GM12872 (cell line): ENCODE results near the gene DBN1.

Experiments used
- CTCF ChIP-seq: IDR thresholded peaks from 3 replicates; pipeline ENCODE4 v1.5.1; 2011; ENCODE audit warnings: low read depth, mild to moderate bottlenecking, low read length, moderate library complexity; ENCODE audit not compliant: insufficient read depth

The DBN1 gene

DNA sequence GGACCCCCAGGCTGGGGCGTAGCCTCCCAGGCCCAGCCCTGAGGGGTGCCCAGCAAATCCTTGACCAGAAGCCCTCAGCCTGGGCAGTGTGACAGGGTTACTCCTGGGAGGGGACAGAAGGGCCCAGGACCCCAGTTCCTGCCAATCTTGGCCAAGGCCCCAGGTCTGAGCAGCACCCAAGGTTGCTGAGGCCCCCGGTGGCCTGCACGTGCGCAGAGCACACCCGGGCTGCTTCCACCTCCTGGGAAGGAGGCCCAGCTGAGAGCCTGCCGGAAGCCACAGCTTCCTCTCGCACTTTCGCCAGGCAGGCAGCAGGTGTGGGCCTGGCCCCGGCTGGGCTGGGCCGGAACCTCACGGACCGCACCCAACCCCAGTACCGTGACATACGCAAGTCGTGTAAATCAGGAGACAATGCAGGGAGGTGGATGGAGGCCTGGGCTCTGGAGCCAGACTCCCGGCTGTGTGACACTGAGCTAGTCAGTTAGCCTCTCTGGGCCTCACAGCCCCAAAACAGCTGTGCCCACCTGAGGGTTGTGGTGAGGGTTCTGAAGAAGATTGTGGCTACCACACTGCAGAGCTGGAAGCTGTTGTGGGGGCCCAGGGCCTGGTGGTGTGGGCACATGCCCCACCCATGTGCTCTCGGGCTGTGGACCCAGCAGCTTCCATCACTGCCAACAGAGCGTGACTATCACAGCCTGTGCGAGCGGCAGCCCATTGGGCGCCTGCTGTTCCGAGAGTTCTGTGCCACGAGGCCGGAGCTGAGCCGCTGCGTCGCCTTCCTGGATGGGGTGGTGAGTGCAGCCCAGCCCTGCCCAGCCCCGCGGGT is 41.9 kb downstream of the DBN1 start:
- TF ChIP-seq CTCF = no peak

GRCh38 chr5:177430972-177431316 is 42.5 kb downstream of the DBN1 start:
- no peak for TF ChIP-seq CTCF

DNA sequence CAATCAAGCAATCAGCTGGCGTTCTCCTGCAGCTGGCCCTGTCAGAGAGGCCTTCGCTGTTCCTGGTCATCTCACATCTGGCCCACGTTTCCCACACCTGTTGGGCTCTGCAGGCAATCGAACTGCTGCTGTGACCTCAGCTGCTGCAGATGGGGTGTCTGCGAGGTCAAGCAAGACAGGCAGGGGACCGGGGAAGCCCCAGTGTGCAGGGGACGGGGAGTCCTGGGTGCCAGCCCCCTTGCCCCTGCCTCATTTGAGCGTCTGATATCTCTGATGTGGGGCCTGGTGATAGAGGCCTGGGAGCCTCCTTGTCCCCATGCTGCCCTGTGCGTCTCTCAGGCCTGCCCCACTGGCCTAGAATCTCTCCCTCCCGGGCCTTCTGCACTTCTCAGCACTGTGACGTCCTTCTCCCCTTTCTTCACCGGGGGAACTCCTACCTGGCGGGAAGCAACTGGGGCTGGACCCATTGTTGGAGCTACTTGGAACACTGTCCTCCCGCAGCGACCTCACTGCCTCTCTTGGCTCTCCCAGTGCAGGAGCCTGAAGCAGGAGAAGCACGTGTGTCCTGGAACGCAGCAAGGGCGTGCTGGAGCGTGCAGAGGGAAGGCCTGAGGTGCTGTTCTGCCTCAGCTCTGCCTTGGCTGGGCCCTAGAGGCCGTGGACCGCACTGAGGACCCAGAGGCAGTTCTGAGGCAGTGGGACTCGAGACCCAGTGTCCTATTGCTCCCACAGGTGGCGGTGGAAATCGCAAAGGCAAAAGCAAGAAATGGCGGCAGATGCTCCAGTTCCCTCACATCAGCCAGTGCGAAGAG is 43.1 kb downstream of the DBN1 start:
- no peak for TF ChIP-seq CTCF

- TF ChIP-seq CTCF = no peak
Measured at GRCh38 chr5:177429248-177430040, 44.0 kb downstream of the DBN1 start.

DNA sequence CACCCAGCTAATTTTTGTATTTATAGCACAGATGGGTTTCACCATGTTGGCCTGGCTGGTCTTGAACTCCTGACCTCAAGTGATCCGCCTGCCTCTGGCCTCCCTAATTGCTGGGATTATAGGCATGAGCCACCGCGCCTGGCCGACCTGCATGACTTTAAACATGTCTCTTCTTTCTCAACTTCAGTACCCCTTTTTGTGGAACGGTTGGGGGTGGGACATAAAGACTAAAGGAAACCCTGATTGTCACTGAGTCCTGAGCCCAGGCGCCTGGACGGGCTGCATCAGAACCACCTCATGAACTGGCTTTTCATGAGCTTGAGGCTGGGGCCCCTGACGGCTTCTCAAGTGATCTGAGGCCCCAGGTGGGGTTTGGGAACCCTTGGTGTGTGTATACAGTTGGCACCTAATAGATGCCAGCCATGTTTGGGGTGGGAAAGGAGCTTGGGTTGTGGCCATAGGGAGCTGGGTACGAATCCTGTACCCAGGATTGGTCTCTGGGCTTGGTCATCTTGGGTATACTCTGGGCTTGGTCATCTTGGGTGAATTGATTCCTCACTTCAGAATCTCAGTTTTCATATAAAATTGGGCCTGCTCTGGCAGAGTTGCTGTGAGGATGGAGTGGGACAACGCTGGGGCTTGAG is 44.7 kb downstream of the DBN1 start:
- TF ChIP-seq CTCF = no peak

GRCh38 chr5:177427919-177428573 is 45.4 kb downstream of the DBN1 start:
- no peak for TF ChIP-seq CTCF
